Keratinocyte (primary cell): Measurements from ENCODE around the gene SPOP.

ENCODE experiments used
- EZH2 ChIP-seq: IDR thresholded peaks from one replicate; pipeline ENCODE4 v1.6.1; 2012; ENCODE audit warnings: inconsistent platforms, mild to moderate bottlenecking, low read length, moderate library complexity
- TF ChIP-seq, protein P1 (sequence below), 3 experiments: IDR thresholded peaks in 1 of 3; conservative IDR thresholded peaks in 1 of 3; optimal IDR thresholded peaks in 1 of 3; 2 replicates in 2 of 3; 3 replicates in 1 of 3; pipeline versions ENCODE3 to v1.5.1; 2011; ENCODE audit warnings: low read length in 3 of 3, mild to moderate bottlenecking in 3 of 3, moderate library complexity in 2 of 3, control low read depth in 1 of 3, inconsistent platforms in 1 of 3; ENCODE audit not compliant: insufficient read depth in 2 of 3; ENCODE audit errors: extremely low read depth in 1 of 3

DNA sequence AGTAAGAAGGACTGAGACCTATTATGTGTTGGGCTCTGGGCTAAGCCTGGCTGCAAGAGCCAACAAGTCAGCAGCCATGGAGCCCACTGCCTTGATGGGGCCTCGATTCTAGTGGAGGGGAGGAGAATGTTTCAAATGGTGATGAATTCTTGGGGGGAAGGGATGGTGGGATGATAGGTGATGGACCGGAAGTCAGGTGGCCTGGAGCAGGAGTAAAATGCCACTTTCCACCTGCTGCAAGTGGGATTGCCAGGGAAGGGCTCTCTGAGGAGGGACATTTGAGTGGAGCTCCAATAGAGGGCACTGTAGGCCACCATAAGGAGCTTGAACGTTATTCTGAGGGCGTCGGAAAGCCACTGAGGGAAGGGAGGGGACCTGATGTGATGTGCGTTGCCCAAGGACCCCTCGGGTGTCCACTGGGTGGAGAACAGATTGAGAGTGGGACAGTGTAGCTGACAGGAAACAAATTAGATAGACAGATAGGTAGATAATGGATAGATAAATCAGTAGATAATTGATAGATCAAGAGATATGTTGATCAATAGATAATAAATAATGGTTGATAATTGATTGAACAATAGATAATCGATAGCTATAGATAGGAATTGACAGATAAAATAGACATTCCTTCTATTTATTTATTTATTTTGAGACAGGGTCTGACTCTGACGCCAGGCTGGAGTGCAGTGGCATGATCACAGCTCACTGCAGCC lies 120.4 kb downstream of the SPOP start:
- TF ChIP-seq EZH2: no peak
- TF ChIP-seq, protein P1, sequence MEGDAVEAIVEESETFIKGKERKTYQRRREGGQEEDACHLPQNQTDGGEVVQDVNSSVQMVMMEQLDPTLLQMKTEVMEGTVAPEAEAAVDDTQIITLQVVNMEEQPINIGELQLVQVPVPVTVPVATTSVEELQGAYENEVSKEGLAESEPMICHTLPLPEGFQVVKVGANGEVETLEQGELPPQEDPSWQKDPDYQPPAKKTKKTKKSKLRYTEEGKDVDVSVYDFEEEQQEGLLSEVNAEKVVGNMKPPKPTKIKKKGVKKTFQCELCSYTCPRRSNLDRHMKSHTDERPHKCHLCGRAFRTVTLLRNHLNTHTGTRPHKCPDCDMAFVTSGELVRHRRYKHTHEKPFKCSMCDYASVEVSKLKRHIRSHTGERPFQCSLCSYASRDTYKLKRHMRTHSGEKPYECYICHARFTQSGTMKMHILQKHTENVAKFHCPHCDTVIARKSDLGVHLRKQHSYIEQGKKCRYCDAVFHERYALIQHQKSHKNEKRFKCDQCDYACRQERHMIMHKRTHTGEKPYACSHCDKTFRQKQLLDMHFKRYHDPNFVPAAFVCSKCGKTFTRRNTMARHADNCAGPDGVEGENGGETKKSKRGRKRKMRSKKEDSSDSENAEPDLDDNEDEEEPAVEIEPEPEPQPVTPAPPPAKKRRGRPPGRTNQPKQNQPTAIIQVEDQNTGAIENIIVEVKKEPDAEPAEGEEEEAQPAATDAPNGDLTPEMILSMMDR (optimal IDR thresholded peaks at IDR 0.05 in 1 of 3, IDR thresholded peaks at IDR 0.05 in 1 of 3, conservative IDR thresholded peaks at IDR 0.05 in 1 of 3; ENCODE audit: extremely low read depth in 1 of 3, insufficient read depth in 2 of 3, low read length in 3 of 3): peak; percentile 76 to 78 (median 77)
